ENCODE results near the gene PGM2. TPM values are rescaled to one million over a fixed set of nuclear protein-coding genes. Genes with fewer than 3 reads are reported as not detected.

Gene PGM2
- total RNA-seq, 3 donors from 2014 or later (not counting 1 experiment from before 2014, with no cell fraction given), result 18.7 to 31.9 (median 27.1) TPM

DNA sequence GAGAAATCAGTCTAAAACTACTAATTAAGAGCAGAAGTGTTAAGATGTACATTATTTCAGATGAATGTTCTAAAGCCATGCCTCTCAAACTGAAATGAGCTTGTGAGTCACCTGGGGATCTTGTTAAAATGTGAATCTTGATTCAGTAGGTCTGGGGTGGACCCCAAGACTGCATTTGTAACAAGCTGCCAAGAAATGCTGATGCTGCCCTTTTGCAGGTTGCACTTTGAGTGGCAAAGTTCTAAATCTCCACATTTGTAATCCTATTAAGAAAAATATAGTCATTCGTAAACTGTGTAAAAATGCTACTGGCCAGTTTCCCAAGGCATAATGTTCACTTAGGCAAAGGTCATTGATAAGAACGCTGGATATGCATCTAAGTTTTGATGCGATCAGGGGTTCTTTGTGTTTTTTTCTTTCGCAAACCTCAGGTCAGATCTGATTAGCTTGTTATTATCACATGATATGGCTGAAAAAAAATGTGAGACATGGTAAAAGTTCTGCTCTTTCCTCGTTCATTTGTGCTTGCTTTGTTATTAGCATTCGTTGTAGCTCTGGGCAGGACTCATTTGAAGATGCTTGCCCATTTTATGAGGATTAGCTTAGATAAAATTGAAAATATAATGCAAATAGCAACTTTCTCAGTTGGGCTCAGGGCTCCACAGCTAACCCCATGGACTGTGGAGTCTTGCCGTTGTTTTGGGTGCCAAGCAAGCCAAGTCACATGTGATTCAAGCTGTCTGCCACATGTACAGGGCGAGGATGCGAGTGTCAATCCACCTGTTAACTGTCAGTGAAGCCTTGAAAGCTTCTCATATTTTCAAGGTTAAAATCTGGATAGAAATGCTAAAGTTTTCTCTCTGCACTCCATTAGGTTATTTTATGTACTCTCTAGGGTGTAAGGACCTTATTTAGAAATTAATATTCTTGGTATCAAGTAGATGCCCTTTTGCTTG is 76.5 kb downstream of the PGM2 start:
- Mint-ChIP-seq H3K4me3 (no peak overlapping the region), H3K9me3 (no peaks in the 10 kb centered on the region), H3K36me3 (peaks cover 6% of the 10 kb centered on the region), H3K4me1 (peaks cover 42% of the 10 kb centered on the region in 2 donors), H3K27ac (no peak overlapping the region), H3K27me3 (ENCODE audit: low read depth in 2 of 2) (no peaks in the 10 kb centered on the region)
- H3K27me3 ChIP-seq (ENCODE audit: control insufficient read depth, insufficient read depth, low read length), result no peaks in the 10 kb centered on the region
- ATAC-seq (no peak), DNase-seq (no peak)
- intact Hi-C loops (cut with micrococcal nuclease), result no loop called here
- H3K27ac ChIP-seq (ENCODE audit: low read length), result no peak overlapping the region
- H3K36me3 ChIP-seq (ENCODE audit: control insufficient read depth, insufficient read depth, low read length), result peaks cover 21% of the 10 kb centered on the region
- TF ChIP-seq CTCF (IDR thresholded peaks at IDR 0.05), result no peak
- no peaks in the 10 kb centered on the region for H3K4me1 ChIP-seq (ENCODE audit: control insufficient read depth, insufficient read depth, low read length)
- H3K9me3 ChIP-seq (ENCODE audit: control insufficient read depth, insufficient read depth, low read length), result no peaks in the 10 kb centered on the region
- H3K4me3 ChIP-seq (ENCODE audit: low read length), result no peak overlapping the region
- WGBS (ENCODE audit: insufficient coverage), result 96% methylated on average over 9 of the region's 9 CpGs

DNA sequence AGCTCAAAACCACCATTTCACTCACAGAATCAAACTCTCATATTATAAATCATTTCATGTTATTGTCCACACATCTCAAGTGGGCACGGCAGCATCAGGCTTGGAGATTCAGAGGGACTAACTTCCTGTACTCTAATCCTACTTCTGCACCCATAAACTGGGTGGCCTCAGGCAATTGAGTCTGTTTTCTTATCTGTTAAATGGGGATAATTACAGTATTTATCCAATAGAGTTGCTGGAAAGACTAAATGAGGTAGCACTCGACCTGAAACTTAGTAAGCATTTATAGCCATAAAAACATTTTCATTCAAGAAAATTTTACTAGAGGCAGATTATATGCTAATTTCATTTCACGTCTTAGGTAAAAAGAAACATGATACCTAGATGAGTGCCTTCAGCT is 77.4 kb downstream of the PGM2 start:
- H3K36me3 ChIP-seq (ENCODE audit: control insufficient read depth, insufficient read depth, low read length), result peaks cover 21% of the 10 kb centered on the region
- H3K4me1 ChIP-seq (ENCODE audit: control insufficient read depth, insufficient read depth, low read length), result no peaks in the 10 kb centered on the region
- no peak overlapping the region for H3K27ac ChIP-seq (ENCODE audit: low read length)
- 100% methylated on average over 2 of the region's 3 CpGs for WGBS (ENCODE audit: insufficient coverage)
- Mint-ChIP-seq H3K27me3 (ENCODE audit: low read depth in 2 of 2) (no peaks in the 10 kb centered on the region), H3K4me1 (peaks cover 36 to 40% of the 10 kb centered on the region in 2 donors), H3K9me3 (no peaks in the 10 kb centered on the region), H3K36me3 (peaks cover 6% of the 10 kb centered on the region), H3K4me3 (no peak overlapping the region), H3K27ac (no peak overlapping the region)
- H3K27me3 ChIP-seq (ENCODE audit: control insufficient read depth, insufficient read depth, low read length), result no peaks in the 10 kb centered on the region
- no peaks in the 10 kb centered on the region for H3K9me3 ChIP-seq (ENCODE audit: control insufficient read depth, insufficient read depth, low read length)
- DNase-seq (no peak), ATAC-seq (no peak)
- no peak overlapping the region for H3K4me3 ChIP-seq (ENCODE audit: low read length)
- no peak for TF ChIP-seq CTCF (IDR thresholded peaks at IDR 0.05)
- intact Hi-C loops (cut with micrococcal nuclease), result no loop called here

DNA sequence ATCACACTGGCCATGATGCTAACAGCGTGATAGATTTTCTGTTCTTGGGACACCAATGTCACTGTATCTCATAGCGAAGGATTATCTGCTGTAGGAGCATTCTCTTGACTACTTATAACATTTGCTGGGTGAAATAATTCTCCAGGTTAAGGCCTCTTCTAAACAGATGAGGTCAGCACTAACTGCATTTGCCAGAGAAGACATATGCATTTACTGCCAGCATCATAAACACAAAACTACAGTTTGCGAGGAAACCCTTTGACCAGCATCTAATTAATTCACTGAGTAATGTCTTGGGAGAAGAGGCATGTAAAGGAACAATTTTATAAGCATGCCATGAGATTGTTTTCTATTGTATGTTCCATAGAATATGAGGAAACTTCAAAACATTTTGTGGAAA is 78.3 kb downstream of the PGM2 start:
- H3K27me3 Mint-ChIP-seq (ENCODE audit: low read depth in 2 of 2), result no peaks in the 10 kb centered on the region
- no peak overlapping the region for H3K27ac ChIP-seq (ENCODE audit: low read length)
- H3K36me3 ChIP-seq (ENCODE audit: control insufficient read depth, insufficient read depth, low read length), result peaks cover 19% of the 10 kb centered on the region

More for the DNA sequence above, 78.3 kb downstream of the PGM2 start:
- no peak for TF ChIP-seq CTCF (IDR thresholded peaks at IDR 0.05)
- Mint-ChIP-seq H3K4me1 (peaks cover 27 to 31% of the 10 kb centered on the region in 2 donors), H3K9me3 (no peaks in the 10 kb centered on the region), H3K4me3 (no peak overlapping the region), H3K36me3 (peaks cover under 1% of the 10 kb centered on the region), H3K27ac (no peak overlapping the region)
- ATAC-seq (no peak), DNase-seq (no peak)
- Histone ChIP-seq H3K9me3 (ENCODE audit: control insufficient read depth, insufficient read depth, low read length) (no peaks in the 10 kb centered on the region), H3K4me1 (ENCODE audit: control insufficient read depth, insufficient read depth, low read length) (no peaks in the 10 kb centered on the region), H3K27me3 (ENCODE audit: control insufficient read depth, insufficient read depth, low read length) (no peaks in the 10 kb centered on the region), H3K4me3 (ENCODE audit: low read length) (no peak overlapping the region)
- intact Hi-C loops (cut with micrococcal nuclease), result no loop called here
- 97% methylated on average over 2 of the region's 3 CpGs for WGBS (ENCODE audit: insufficient coverage)

All from natural killer cell (primary cell).